ENCODE measurements around the gene RAB3GAP2. TPM values are rescaled to one million over a fixed set of nuclear protein-coding genes. Genes with fewer than 3 reads are reported as not detected.

RAB3GAP2 gene
- total and polyA plus RNA-seq, 2 of the 13 experiments (the other 11 are each of a cell fraction or from before 2014, with no cell fraction given): 22.6 to 25.0 TPM

DNA sequence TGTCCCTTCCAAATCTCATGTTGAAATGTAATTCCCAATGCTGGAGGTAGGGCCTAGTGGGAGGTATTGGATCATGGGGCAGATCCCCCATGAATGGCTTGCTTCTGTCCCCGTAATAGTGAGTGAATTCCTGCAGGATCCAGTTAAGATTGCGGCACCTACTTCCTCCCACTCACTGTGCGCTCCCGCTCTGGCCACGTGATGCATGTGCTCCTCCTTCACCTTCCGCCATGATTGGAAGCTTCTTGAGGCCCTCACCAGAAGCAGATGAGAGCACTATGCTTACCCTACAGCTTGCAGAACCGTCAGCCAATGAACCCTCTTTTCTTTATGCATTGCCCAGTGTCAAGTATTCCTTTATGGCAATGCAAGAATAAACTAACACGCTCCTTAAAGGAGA is 14.9 kb upstream of the RAB3GAP2 start:
- Histone ChIP-seq H3K36me3 (replicated peaks in 1 of 2; ENCODE audit: control insufficient read depth in 1 of 2, insufficient read depth in 2 of 2, low read length in 2 of 2) (no peaks in the 10 kb centered on the region), H3K9me3 (ENCODE audit: low read length) (no peaks in the 10 kb centered on the region), H4K20me1 (ENCODE audit: insufficient read depth, low read length) (no peaks in the 10 kb centered on the region), H3K79me2 (ENCODE audit: insufficient read depth, low read length) (no peaks in the 10 kb centered on the region), H3K4me3 (replicated peaks in 1 of 3; ENCODE audit: insufficient read depth in 1 of 3, low read depth in 2 of 3, low read length in 3 of 3) (no peak overlapping the region), H3K4me1 (ENCODE audit: insufficient read depth, low read length) (no peaks in the 10 kb centered on the region), H3K4me2 (ENCODE audit: low read depth, low read length) (no peak overlapping the region), H2AFZ (ENCODE audit: low read length) (no peak overlapping the region), H3K27me3 (ENCODE audit: control insufficient read depth in 1 of 2, insufficient read depth in 2 of 2, low read length in 2 of 2) (peaks cover 0 to 11% of the 10 kb centered on the region in 2 experiments; a peak in 2 of 5 replicates), H3K9ac (ENCODE audit: insufficient read depth, low read depth, low read length) (no peak overlapping the region), H3K27ac (ENCODE audit: extremely low read length, insufficient read depth, low read length) (no peak overlapping the region)
- TF ChIP-seq EP300 (IDR thresholded peaks at IDR 0.05; ENCODE audit: low read depth in 2 of 2, low read length in 2 of 2) (no peak), EP300 (CRISPR knock-in tag; IDR thresholded peaks at IDR 0.05; ENCODE audit: borderline replicate concordance) (no peak), KDM3A (CRISPR knock-in tag; IDR thresholded peaks at IDR 0.05; ENCODE audit: low read depth) (no peak), ZNF761 (CRISPR knock-in tag; conservative IDR thresholded peaks at IDR 0.05) (no peak), STAT5B (CRISPR knock-in tag; IDR thresholded peaks at IDR 0.05) (no peak)
- ATAC-seq (no peak), DNase-seq (ENCODE audit: low spot score) (no peak), FAIRE-seq (no peak)
- 56% methylated on average over 8 of the region's 8 CpGs for WGBS (ENCODE audit: low lambda C conversion rate)
- intact Hi-C loops (cut with micrococcal nuclease; ENCODE audit: unreplicated experiment): no loop called here
- POLR2A ChIA-PET: no interaction called here
- no TSS peak for BruUV-seq (replicated peaks)
- CTCF ChIA-PET (ENCODE audit: low intra/inter-chr PET ratio, low total read pairs): no interaction called here
- in situ Hi-C loops (cut with HindIII; ENCODE audit: extremely low pct_ligation_motif_present, low pct_unique_long_range_greater_than_20kb): no loop called here

DNA sequence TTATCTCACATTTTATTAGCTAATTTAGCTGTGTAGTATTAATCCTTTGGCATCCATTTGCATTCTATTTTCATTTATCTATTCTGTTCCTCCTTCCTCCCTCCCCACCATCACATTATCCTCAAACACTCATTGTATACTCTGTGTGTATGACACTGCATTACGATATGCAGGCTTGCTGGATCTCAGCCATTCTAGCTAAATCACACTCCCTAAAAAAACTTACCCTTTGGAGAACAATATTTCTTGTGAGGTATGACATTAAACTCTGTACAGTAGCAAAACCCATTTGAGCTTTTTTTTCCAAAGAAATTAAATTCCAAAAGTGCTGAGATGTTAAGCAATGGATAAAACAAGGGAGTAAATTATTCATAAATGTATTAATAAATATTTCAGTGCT is 11.4 kb upstream of the RAB3GAP2 start:
- Histone ChIP-seq H3K9me3 (ENCODE audit: low read length) (no peaks in the 10 kb centered on the region), H4K20me1 (ENCODE audit: insufficient read depth, low read length) (no peaks in the 10 kb centered on the region), H3K36me3 (replicated peaks in 1 of 2; ENCODE audit: control insufficient read depth in 1 of 2, insufficient read depth in 2 of 2, low read length in 2 of 2) (no peaks in the 10 kb centered on the region), H3K27ac (ENCODE audit: extremely low read length, insufficient read depth, low read length) (no peak overlapping the region), H3K9ac (ENCODE audit: insufficient read depth, low read depth, low read length) (no peak overlapping the region), H2AFZ (ENCODE audit: low read length) (no peak overlapping the region), H3K4me1 (ENCODE audit: insufficient read depth, low read length) (no peaks in the 10 kb centered on the region), H3K27me3 (ENCODE audit: control insufficient read depth in 1 of 2, insufficient read depth in 2 of 2, low read length in 2 of 2) (peaks cover 0 to 26% of the 10 kb centered on the region in 2 experiments; a peak in 2 of 5 replicates), H3K4me3 (replicated peaks in 1 of 3; ENCODE audit: insufficient read depth in 1 of 3, low read depth in 2 of 3, low read length in 3 of 3) (no peak overlapping the region), H3K79me2 (ENCODE audit: insufficient read depth, low read length) (no peaks in the 10 kb centered on the region), H3K4me2 (ENCODE audit: low read depth, low read length) (no peak overlapping the region)
- BruUV-seq (replicated peaks): no TSS peak
- intact Hi-C loops (cut with micrococcal nuclease; ENCODE audit: unreplicated experiment) (no loop called here), in situ Hi-C loops (cut with HindIII; ENCODE audit: extremely low pct_ligation_motif_present, low pct_unique_long_range_greater_than_20kb) (no loop called here)
- CTCF ChIA-PET (ENCODE audit: low intra/inter-chr PET ratio, low total read pairs): no interaction called here
- DNase-seq (ENCODE audit: low spot score) (no peak), ATAC-seq (no peak), FAIRE-seq (no peak)
- POLR2A ChIA-PET: no interaction called here
- 0% methylated on average over 1 of the region's 1 CpG for WGBS (ENCODE audit: low lambda C conversion rate)
- TF ChIP-seq ZNF225 (CRISPR knock-in tag; IDR thresholded peaks at IDR 0.05) (no peak), ATF7 (IDR thresholded peaks at IDR 0.05) (no peak), ATF7 (CRISPR knock-in tag; IDR thresholded peaks at IDR 0.05) (no peak), REL (CRISPR knock-in tag; conservative IDR thresholded peaks at IDR 0.05) (no peak), ZNF264 (CRISPR knock-in tag; IDR thresholded peaks at IDR 0.05) (no peak), NR3C1 (CRISPR knock-in tag; IDR thresholded peaks at IDR 0.05) (no peak), CBX5 (CRISPR knock-in tag; IDR thresholded peaks at IDR 0.05; ENCODE audit: borderline replicate concordance) (no peak)
